Osteocyte (in vitro differentiated cells): ENCODE measurements around the gene DACH1. TPM values are rescaled to one million over a fixed set of nuclear protein-coding genes. Genes with fewer than 3 reads are reported as not detected.

Source experiments
- DNase-seq: peaks from one replicate; pipeline ENCODE4 v3.0.0; 2021; ENCODE audit warnings: mixed read lengths; ENCODE audit not compliant: unreplicated experiment; ENCODE audit errors: extremely low spot score
- H3K27ac Mint-ChIP-seq: one replicate; pipeline ENCODE4 v1.8.0; 2021; ENCODE audit warnings: mild to moderate bottlenecking, mixed read lengths; ENCODE audit not compliant: unreplicated experiment
- H3K27me3 Mint-ChIP-seq: one replicate; pipeline ENCODE4 v1.8.0; 2021; ENCODE audit warnings: mixed read lengths; ENCODE audit not compliant: unreplicated experiment
- H3K36me3 Mint-ChIP-seq: one replicate; pipeline ENCODE4 v1.8.0; 2021; ENCODE audit warnings: mixed read lengths; ENCODE audit not compliant: unreplicated experiment
- H3K4me1 Mint-ChIP-seq: one replicate; pipeline ENCODE4 v1.8.0; 2021; ENCODE audit warnings: mixed read lengths; ENCODE audit not compliant: unreplicated experiment
- H3K4me3 Mint-ChIP-seq: one replicate; pipeline ENCODE4 v1.8.0; 2021; ENCODE audit warnings: mild to moderate bottlenecking, moderate library complexity, mixed read lengths; ENCODE audit not compliant: unreplicated experiment
- H3K9me3 Mint-ChIP-seq: one replicate; pipeline ENCODE4 v1.8.0; 2021; ENCODE audit warnings: mixed read lengths; ENCODE audit not compliant: unreplicated experiment
- CTCF ChIP-seq: fragments of 200-600 bp; sonication (generic); IDR thresholded peaks from 2 replicates; pipeline ENCODE4 v1.5.0; 2021; ENCODE audit warnings: antibody characterized with exemption, mild to moderate bottlenecking, moderate library complexity
- total RNA-seq: library from RNA; stranded (reverse); gene quantifications from 2 replicates; pipeline ENCODE4 v1.2.1, GENCODE V29; 2021

The DACH1 gene
- total RNA-seq, 1 donor from 2014 or later: 0.54 TPM

GRCh38 chr13:71886880-71887279, 19.9 kb upstream of the DACH1 start:
- no peak overlapping the region for H3K4me3 Mint-ChIP-seq
- no peak for TF ChIP-seq CTCF
- H3K9me3 Mint-ChIP-seq: no peaks in the 10 kb centered on the region
- H3K4me1 Mint-ChIP-seq: no peaks in the 10 kb centered on the region
- no peak for DNase-seq
- H3K27me3 Mint-ChIP-seq: peaks cover 6% of the 10 kb centered on the region
- no peaks in the 10 kb centered on the region for H3K36me3 Mint-ChIP-seq
- no peak overlapping the region for H3K27ac Mint-ChIP-seq

- DNase-seq: no peak
- H3K4me3 Mint-ChIP-seq: no peak overlapping the region
- H3K27ac Mint-ChIP-seq: no peak overlapping the region
- TF ChIP-seq CTCF: no peak
- H3K27me3 Mint-ChIP-seq: peaks cover 11% of the 10 kb centered on the region
- H3K36me3 Mint-ChIP-seq: no peaks in the 10 kb centered on the region
- no peaks in the 10 kb centered on the region for H3K9me3 Mint-ChIP-seq
- H3K4me1 Mint-ChIP-seq: peaks cover 2% of the 10 kb centered on the region
Measured at GRCh38 chr13:71882120-71882519, 15.1 kb upstream of the DACH1 start.

- H3K36me3 Mint-ChIP-seq: no peaks in the 10 kb centered on the region
- peaks cover 18% of the 10 kb centered on the region for H3K27me3 Mint-ChIP-seq
- no peak overlapping the region for H3K4me3 Mint-ChIP-seq
- DNase-seq: no peak
- no peaks in the 10 kb centered on the region for H3K9me3 Mint-ChIP-seq
- TF ChIP-seq CTCF: no peak
- H3K27ac Mint-ChIP-seq: no peak overlapping the region
- H3K4me1 Mint-ChIP-seq: peaks cover 2% of the 10 kb centered on the region
Measured at GRCh38 chr13:71880753-71881541, 13.9 kb upstream of the DACH1 start.

- no peak for TF ChIP-seq CTCF
Measured at GRCh38 chr13:71879808-71880344, 12.9 kb upstream of the DACH1 start.

GRCh38 chr13:71879129-71879535, 12.1 kb upstream of the DACH1 start:
- Mint-ChIP-seq H3K4me3 (no peak overlapping the region), H3K27me3 (peaks cover 35% of the 10 kb centered on the region), H3K4me1 (peaks cover 2% of the 10 kb centered on the region), H3K36me3 (no peaks in the 10 kb centered on the region), H3K9me3 (no peaks in the 10 kb centered on the region), H3K27ac (no peak overlapping the region)
- no peak for DNase-seq
- TF ChIP-seq CTCF: peak; percentile 67

More at GRCh38 chr13:71879808-71880344, 12.9 kb upstream of the DACH1 start:
- no peak overlapping the region for H3K4me3 Mint-ChIP-seq
- H3K27ac Mint-ChIP-seq: no peak overlapping the region
- no peak for DNase-seq
- peaks cover 28% of the 10 kb centered on the region for H3K27me3 Mint-ChIP-seq
- H3K4me1 Mint-ChIP-seq: peaks cover 2% of the 10 kb centered on the region
- no peaks in the 10 kb centered on the region for H3K36me3 Mint-ChIP-seq
- H3K9me3 Mint-ChIP-seq: no peaks in the 10 kb centered on the region
